ENCODE data around the gene SF3A2.
"Not testable (repeated sequence)": the region's sequence is repeated elsewhere in the genome, so short reads cannot be mapped to it uniquely, and the experiment has no call there.

SF3A2 gene

GRCh38 chr19:2236314-2237050 is at the start of gene SF3A2, which contains the start of gene PLEKHJ1:
Gene SF3A2 (plus strand): TSS chr19:2236824. CDS start chr19:2243419, 6,595 bp downstream.
Gene PLEKHJ1 (minus strand): TSS chr19:2236329. CDS start chr19:2236248, 81 bp downstream.
- peak; percentile 94 for DNase-seq

GRCh38 chr19:2187159-2187558 is 49.5 kb upstream of the SF3A2 start:
- no peak for DNase-seq

- no peak for DNase-seq
Measured at GRCh38 chr19:2188708-2189385, 47.8 kb upstream of the SF3A2 start.

- DNase-seq, result no peak
Measured at GRCh38 chr19:2189880-2190279, 46.7 kb upstream of the SF3A2 start.

GRCh38 chr19:2190848-2191455 is 45.7 kb upstream of the SF3A2 start:
- no peak for DNase-seq

GRCh38 chr19:2191456-2192310 is 44.9 kb upstream of the SF3A2 start:
- DNase-seq, result no peak

GRCh38 chr19:2192862-2193261 is 43.8 kb upstream of the SF3A2 start:
- DNase-seq, result no peak

GRCh38 chr19:2193807-2194206 is 42.8 kb upstream of the SF3A2 start:
- DNase-seq, result no peak

- DNase-seq, result no peak
Measured at GRCh38 chr19:2194513-2195078, 42.0 kb upstream of the SF3A2 start.

- DNase-seq, result no peak
Measured at GRCh38 chr19:2195361-2195760, 41.3 kb upstream of the SF3A2 start.

- DNase-seq, result no peak
Measured at GRCh38 chr19:2195914-2196313, 40.7 kb upstream of the SF3A2 start.

GRCh38 chr19:2197270-2197669 is 39.4 kb upstream of the SF3A2 start:
- no peak for DNase-seq

GRCh38 chr19:2198317-2198716 is 38.3 kb upstream of the SF3A2 start:
- no peak for DNase-seq

GRCh38 chr19:2199215-2199614 is 37.4 kb upstream of the SF3A2 start:
- DNase-seq, result no peak

GRCh38 chr19:2199861-2200623 is 36.6 kb upstream of the SF3A2 start:
- DNase-seq, result no peak

GRCh38 chr19:2200624-2201294 is 35.9 kb upstream of the SF3A2 start:
- not testable (repeated sequence) for DNase-seq

- DNase-seq, result no peak
Measured at GRCh38 chr19:2201473-2202148, 35.0 kb upstream of the SF3A2 start.

GRCh38 chr19:2202366-2202765 is 34.3 kb upstream of the SF3A2 start:
- no peak for DNase-seq

GRCh38 chr19:2207008-2207407 is 29.6 kb upstream of the SF3A2 start:
- DNase-seq, result no peak

- no peak for DNase-seq
Measured at GRCh38 chr19:2207991-2208860, 28.4 kb upstream of the SF3A2 start.

Data from GF-D8 (cell line).